Hepatocyte (in vitro differentiated cells): ENCODE measurements around the gene EPN1.

Experiments used
- EZH2 ChIP-seq: fragments of 200-600 bp; sonication (generic); IDR thresholded peaks from 2 replicates; pipeline ENCODE4 v1.6.1; 2016; ENCODE audit warnings: antibody characterized with exemption, mild to moderate bottlenecking, borderline replicate concordance
- EZH2phosphoT487 ChIP-seq: fragments of 200-600 bp; sonication (generic); IDR thresholded peaks from one replicate; pipeline ENCODE4 v1.6.1; 2018; ENCODE audit warnings: antibody characterized with exemption, mild to moderate bottlenecking, low read depth, moderate library complexity; ENCODE audit not compliant: unreplicated experiment, severe bottlenecking
- TF ChIP-seq, protein P1 (sequence below): fragments of 200-600 bp; sonication (generic); IDR thresholded peaks from 2 replicates; pipeline ENCODE4 v1.5.1; 2016; ENCODE audit warnings: antibody characterized with exemption, mild to moderate bottlenecking; ENCODE audit not compliant: poor library complexity

DNA sequence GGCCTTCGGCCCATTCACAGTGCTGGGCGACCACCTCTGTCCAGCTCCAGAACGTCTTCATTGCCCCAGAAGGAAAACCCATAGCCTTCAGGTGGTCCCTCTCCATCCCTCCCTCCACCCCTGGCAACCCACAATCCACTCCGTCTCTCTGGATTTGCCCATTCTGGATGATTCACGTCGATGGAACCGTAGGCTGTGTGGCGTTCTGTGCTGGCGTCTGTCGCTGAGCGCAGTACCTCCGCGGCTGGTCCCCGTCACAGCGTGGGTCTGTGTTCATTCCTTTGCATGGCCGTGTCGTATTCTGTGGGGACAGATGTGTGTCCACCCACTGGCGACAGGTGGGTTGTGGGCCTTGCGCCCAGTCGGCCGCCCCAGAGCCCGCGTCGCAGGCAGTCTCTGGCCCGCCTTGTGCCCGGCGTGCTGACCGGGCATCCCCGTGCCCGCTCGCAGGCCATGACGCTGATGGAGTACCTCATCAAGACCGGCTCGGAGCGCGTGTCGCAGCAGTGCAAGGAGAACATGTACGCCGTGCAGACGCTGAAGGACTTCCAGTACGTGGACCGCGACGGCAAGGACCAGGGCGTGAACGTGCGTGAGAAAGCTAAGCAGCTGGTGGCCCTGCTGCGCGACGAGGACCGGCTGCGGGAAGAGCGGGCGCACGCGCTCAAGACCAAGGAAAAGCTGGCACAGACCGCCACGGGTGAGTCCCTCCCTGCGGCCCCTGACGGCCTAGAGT, 10.1 kb downstream of the EPN1 start:
- TF ChIP-seq, protein P1, sequence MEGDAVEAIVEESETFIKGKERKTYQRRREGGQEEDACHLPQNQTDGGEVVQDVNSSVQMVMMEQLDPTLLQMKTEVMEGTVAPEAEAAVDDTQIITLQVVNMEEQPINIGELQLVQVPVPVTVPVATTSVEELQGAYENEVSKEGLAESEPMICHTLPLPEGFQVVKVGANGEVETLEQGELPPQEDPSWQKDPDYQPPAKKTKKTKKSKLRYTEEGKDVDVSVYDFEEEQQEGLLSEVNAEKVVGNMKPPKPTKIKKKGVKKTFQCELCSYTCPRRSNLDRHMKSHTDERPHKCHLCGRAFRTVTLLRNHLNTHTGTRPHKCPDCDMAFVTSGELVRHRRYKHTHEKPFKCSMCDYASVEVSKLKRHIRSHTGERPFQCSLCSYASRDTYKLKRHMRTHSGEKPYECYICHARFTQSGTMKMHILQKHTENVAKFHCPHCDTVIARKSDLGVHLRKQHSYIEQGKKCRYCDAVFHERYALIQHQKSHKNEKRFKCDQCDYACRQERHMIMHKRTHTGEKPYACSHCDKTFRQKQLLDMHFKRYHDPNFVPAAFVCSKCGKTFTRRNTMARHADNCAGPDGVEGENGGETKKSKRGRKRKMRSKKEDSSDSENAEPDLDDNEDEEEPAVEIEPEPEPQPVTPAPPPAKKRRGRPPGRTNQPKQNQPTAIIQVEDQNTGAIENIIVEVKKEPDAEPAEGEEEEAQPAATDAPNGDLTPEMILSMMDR: no peak
- TF ChIP-seq EZH2phosphoT487 (no peak), EZH2 (no peak)
